HCT116 (cell line): ENCODE data around the gene SMIM32. TPM values are rescaled to one million over a fixed set of nuclear protein-coding genes. Genes with fewer than 3 reads are reported as not detected.

Experiments
- ATAC-seq: fragments of 200-7000 bp; cut with Tn5 transposase; 2 replicates; pipeline ENCODE4 v1.9.1; 2020; ENCODE audit warnings: mild to moderate bottlenecking, moderate library complexity
- BruUV-seq: library from RNA; stranded (reverse); fragments of 400-500 nt; replicated peaks from 2 replicates; lab custom pipeline; 2021; lab: Mats Ljungman, UMichigan
- CTCF ChIA-PET: fragments of 300-600 bp; sonication (Branson Sonifier 250); formaldehyde crosslinking; loops from one replicate; lab custom pipeline; 2021; ENCODE audit warnings: antibody characterized with exemption; lab: Charles Lee
- POLR2A ChIA-PET: fragments of 300-600, 350-600 bp; sonication (Branson Sonifier 250); formaldehyde crosslinking; loops from one replicate; lab custom pipeline; 2021; ENCODE audit warnings: antibody characterized with exemption; lab: Charles Lee
- RAD21 ChIA-PET, 2 experiments: fragments of 300-600 bp; sonication (Branson Sonifier 250); formaldehyde crosslinking; loops; one replicate each; lab custom pipeline; 2023; ENCODE audit warnings: low total read pairs in 2 of 2; ENCODE audit not compliant: uncharacterized antibody in 2 of 2, unreplicated experiment in 2 of 2, low non-redundant PET in 1 of 2; lab: Charles Lee
- DNase-seq: peaks from one replicate; pipeline ENCODE4 v3.0.0-alpha.2; 2010; ENCODE audit warnings: low read depth, low spot score
- H2AFZ ChIP-seq: fragments of 200-600 bp; shearing (Covaris generic), sonication (generic); 2 replicates; pipeline ENCODE4 v1.6.1; 2017; ENCODE audit warnings: low read depth, mixed run types, mixed read lengths, antibody characterized with exemption, low read length; ENCODE audit not compliant: poor library complexity, severe bottlenecking
- H3K27ac ChIP-seq: 2 replicates; pipeline ENCODE4 v1.5.1; 2012; ENCODE audit warnings: low read depth, low read length
- H3K27me3 ChIP-seq: fragments of 200-600 bp; sonication (generic); 2 replicates; pipeline ENCODE4 v1.6.1; 2016; ENCODE audit warnings: mixed run types, low read length, mixed read lengths; ENCODE audit not compliant: insufficient read depth
- H3K36me3 ChIP-seq, 2 experiments: fragments of 200-500 bp in 1 of 2; fragments of 200-600 bp in 1 of 2; sonication (Bioruptor generic) in 1 of 2; sonication (generic) in 1 of 2; 2 replicates each; pipeline versions ENCODE4 v1.5.1 to v1.6.1; 2014 to 2016; ENCODE audit warnings: low read length in 2 of 2, inconsistent platforms in 1 of 2, mixed read lengths in 1 of 2, mixed run types in 1 of 2; ENCODE audit not compliant: insufficient read depth in 2 of 2, control insufficient read depth in 1 of 2
- H3K4me1 ChIP-seq, 2 experiments: fragments of 200-600 bp in 1 of 2; sonication (generic) in 1 of 2; 2 replicates each; pipeline versions ENCODE4 v1.5.1 to v1.6.1; 2012 to 2017; ENCODE audit warnings: low read length in 2 of 2, inconsistent platforms in 1 of 2, mild to moderate bottlenecking in 1 of 2, mixed read lengths in 1 of 2, mixed run types in 1 of 2, moderate library complexity in 1 of 2; ENCODE audit not compliant: insufficient read depth in 2 of 2, control insufficient read depth in 1 of 2
- H3K4me2 ChIP-seq: fragments of 200-600 bp; sonication (generic); 2 replicates; pipeline ENCODE4 v1.6.1; 2017; ENCODE audit warnings: mixed run types, low read length, mixed read lengths
- H3K4me3 ChIP-seq, 2 experiments: fragments of 200-600 bp in 1 of 2; sonication (generic) in 1 of 2; replicated peaks in 1 of 2; 2 replicates each; pipeline ENCODE4 v1.5.1; 2011 to 2016; ENCODE audit warnings: low read length in 2 of 2, control low read depth in 1 of 2, low read depth in 1 of 2, mild to moderate bottlenecking in 1 of 2, mixed read lengths in 1 of 2, mixed run types in 1 of 2
- H3K79me2 ChIP-seq: fragments of 200-600 bp; sonication (generic); 2 replicates; pipeline ENCODE4 v1.6.1; 2017; ENCODE audit warnings: mild to moderate bottlenecking, mixed run types, low read length, moderate library complexity, mixed read lengths; ENCODE audit not compliant: insufficient read depth
- H3K9ac ChIP-seq: fragments of 200-600 bp; sonication (generic); 2 replicates; pipeline ENCODE4 v1.6.1; 2016; ENCODE audit warnings: low read length, mixed read lengths
- H3K9me2 ChIP-seq: fragments of 200-600 bp; sonication (generic), shearing (Covaris generic); 2 replicates; pipeline ENCODE4 v1.6.1; 2017; ENCODE audit warnings: mixed run types, mild to moderate bottlenecking, moderate library complexity; ENCODE audit not compliant: insufficient read depth
- H3K9me3 ChIP-seq, 2 experiments: fragments of 200-500 bp in 1 of 2; fragments of 200-600 bp in 1 of 2; sonication (Bioruptor generic) in 1 of 2; sonication (generic) in 1 of 2; 2 replicates each; pipeline ENCODE4 v1.6.1; 2014 to 2017; ENCODE audit warnings: low read length in 2 of 2, mixed read lengths in 2 of 2, inconsistent platforms in 1 of 2, low read depth in 1 of 2, mild to moderate bottlenecking in 1 of 2, mixed run types in 1 of 2, moderate library complexity in 1 of 2; ENCODE audit not compliant: control insufficient read depth in 1 of 2, insufficient read depth in 1 of 2
- H4K20me1 ChIP-seq: fragments of 200-600 bp; sonication (generic), shearing (Covaris generic); 2 replicates; pipeline ENCODE4 v1.6.1; 2017; ENCODE audit warnings: mixed run types, mild to moderate bottlenecking, moderate library complexity; ENCODE audit not compliant: insufficient read depth
- CBX3 ChIP-seq: IDR thresholded peaks from 2 replicates; pipeline ENCODE4 v1.6.1; 2012; ENCODE audit warnings: low read depth
- EGR1 ChIP-seq: IDR thresholded peaks from 2 replicates; pipeline ENCODE4 v1.6.1; 2012; ENCODE audit warnings: low read depth
- ELF1 ChIP-seq: IDR thresholded peaks from 2 replicates; pipeline ENCODE4 v1.6.1; 2012; ENCODE audit warnings: low read depth, borderline replicate concordance
- EZH2 ChIP-seq: fragments of 200-600 bp; sonication (generic); IDR thresholded peaks from 2 replicates; pipeline ENCODE4 v1.6.1; 2017; ENCODE audit warnings: antibody characterized with exemption, mixed run types
- FOSL1 ChIP-seq: IDR thresholded peaks from 2 replicates; pipeline ENCODE4 v1.6.1; 2012; ENCODE audit warnings: low read depth
- JUND ChIP-seq: IDR thresholded peaks from 2 replicates; pipeline ENCODE4 v1.6.1; 2012
- POLR2A ChIP-seq: IDR thresholded peaks from 2 replicates; pipeline ENCODE4 v1.7.0; 2011; ENCODE audit warnings: borderline replicate concordance; ENCODE audit not compliant: insufficient read depth, insufficient read length; ENCODE audit errors: extremely low read depth
- POLR2AphosphoS5 ChIP-seq: IDR thresholded peaks from 2 replicates; pipeline ENCODE4 v1.6.1; 2011; ENCODE audit warnings: mild to moderate bottlenecking, low read depth, low read length, moderate library complexity
- RAD21 ChIP-seq: IDR thresholded peaks from 2 replicates; pipeline ENCODE4 v1.6.1; 2012; ENCODE audit warnings: low read depth, mild to moderate bottlenecking
- SIN3A ChIP-seq: IDR thresholded peaks from 2 replicates; pipeline ENCODE4 v1.6.1; 2012; ENCODE audit warnings: low read depth
- SRF ChIP-seq: IDR thresholded peaks from 2 replicates; pipeline ENCODE4 v1.6.1; 2012; ENCODE audit warnings: low read depth
- TCF7L2 ChIP-seq: IDR thresholded peaks from 2 replicates; pipeline ENCODE4 v1.7.0; 2011; ENCODE audit warnings: borderline replicate concordance, inconsistent platforms; ENCODE audit not compliant: insufficient read depth, insufficient read length; ENCODE audit errors: extremely low read depth
- YY1 ChIP-seq: IDR thresholded peaks from 2 replicates; pipeline ENCODE4 v1.6.1; 2011; ENCODE audit warnings: low read length, low read depth, moderate library complexity, mild to moderate bottlenecking; ENCODE audit not compliant: insufficient replicate concordance; ENCODE audit errors: extremely low read depth
- intact Hi-C: fragments of 100-400 bp; cut with micrococcal nuclease; formaldehyde crosslinking; loops from 2 replicates; pipeline ENCODE4 v1.10.0; 2022
- total RNA-seq: library from RNA; stranded (reverse); gene quantifications from one replicate; pipeline ENCODE4 v1.2.1, GENCODE V29; 2021; ENCODE audit not compliant: unreplicated experiment
- TF ChIP-seq, protein P1 (sequence below), 3 experiments: fragments of 200-600 bp in 1 of 3; sonication (generic) in 1 of 3; IDR thresholded peaks in 2 of 3; conservative IDR thresholded peaks in 1 of 3; 2 replicates each; pipeline ENCODE4 v1.5.1; 2012 to 2017; ENCODE audit warnings: low read depth in 2 of 3, low read length in 2 of 3, antibody characterized with exemption in 1 of 3, borderline replicate concordance in 1 of 3, control low read depth in 1 of 3, mild to moderate bottlenecking in 1 of 3, mixed read lengths in 1 of 3, mixed run types in 1 of 3, moderate library complexity in 1 of 3; ENCODE audit not compliant: insufficient read depth in 1 of 3
- TF ChIP-seq, protein P2 (sequence below): IDR thresholded peaks from 2 replicates; pipeline ENCODE4 v1.6.1; 2012; ENCODE audit warnings: low read depth
- TF ChIP-seq, protein P3 (sequence below): IDR thresholded peaks from 2 replicates; pipeline ENCODE4 v1.6.1; 2012
- TF ChIP-seq, protein P4 (sequence below): IDR thresholded peaks from 2 replicates; pipeline ENCODE4 v1.6.1; 2011; ENCODE audit warnings: mild to moderate bottlenecking, low read length, moderate library complexity; ENCODE audit not compliant: insufficient replicate concordance; ENCODE audit errors: extremely low read depth
- TF ChIP-seq, protein P5 (sequence below): IDR thresholded peaks from 2 replicates; pipeline ENCODE4 v1.6.1; 2012

Gene SMIM32
- total RNA-seq, 1 experiment from 2014 or later, result not detected

DNA sequence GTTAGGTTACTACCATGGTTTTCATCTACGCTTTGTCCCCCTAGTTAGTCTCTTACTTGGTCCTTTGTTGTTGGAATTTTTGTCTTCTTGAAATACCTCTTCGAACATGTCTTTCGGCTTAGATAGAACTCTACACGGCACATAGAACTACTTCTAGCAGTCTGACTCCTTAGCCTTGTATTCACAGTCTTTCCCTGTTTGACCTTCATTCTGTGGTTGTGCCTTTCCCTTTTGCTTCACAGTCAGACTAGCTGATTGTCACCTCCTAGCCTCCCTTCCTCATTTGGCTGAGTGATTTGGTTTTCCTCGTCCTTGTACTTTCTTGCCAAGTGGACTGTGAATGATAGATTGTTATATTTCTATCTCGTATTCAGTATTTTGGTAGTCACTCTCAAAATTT is 49.6 kb downstream of the SMIM32 start:
- no peaks in the 10 kb centered on the region for H3K36me3 ChIP-seq
- ChIA-PET POLR2A (no interaction called here), RAD21 (no interaction called here), CTCF (no interaction called here)
- H2AFZ ChIP-seq, result no peak overlapping the region
- H3K4me2 ChIP-seq, result no peak overlapping the region
- no peak overlapping the region for H3K4me3 ChIP-seq
- H4K20me1 ChIP-seq, result peaks cover 37% of the 10 kb centered on the region
- intact Hi-C loops, result no loop called here
- H3K27ac ChIP-seq, result no peak overlapping the region
- DNase-seq (no peak), ATAC-seq (no peak)
- H3K9me3 ChIP-seq, result no peaks in the 10 kb centered on the region
- TF ChIP-seq SRF, result no peak
- TF ChIP-seq, protein P1, sequence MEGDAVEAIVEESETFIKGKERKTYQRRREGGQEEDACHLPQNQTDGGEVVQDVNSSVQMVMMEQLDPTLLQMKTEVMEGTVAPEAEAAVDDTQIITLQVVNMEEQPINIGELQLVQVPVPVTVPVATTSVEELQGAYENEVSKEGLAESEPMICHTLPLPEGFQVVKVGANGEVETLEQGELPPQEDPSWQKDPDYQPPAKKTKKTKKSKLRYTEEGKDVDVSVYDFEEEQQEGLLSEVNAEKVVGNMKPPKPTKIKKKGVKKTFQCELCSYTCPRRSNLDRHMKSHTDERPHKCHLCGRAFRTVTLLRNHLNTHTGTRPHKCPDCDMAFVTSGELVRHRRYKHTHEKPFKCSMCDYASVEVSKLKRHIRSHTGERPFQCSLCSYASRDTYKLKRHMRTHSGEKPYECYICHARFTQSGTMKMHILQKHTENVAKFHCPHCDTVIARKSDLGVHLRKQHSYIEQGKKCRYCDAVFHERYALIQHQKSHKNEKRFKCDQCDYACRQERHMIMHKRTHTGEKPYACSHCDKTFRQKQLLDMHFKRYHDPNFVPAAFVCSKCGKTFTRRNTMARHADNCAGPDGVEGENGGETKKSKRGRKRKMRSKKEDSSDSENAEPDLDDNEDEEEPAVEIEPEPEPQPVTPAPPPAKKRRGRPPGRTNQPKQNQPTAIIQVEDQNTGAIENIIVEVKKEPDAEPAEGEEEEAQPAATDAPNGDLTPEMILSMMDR (IDR thresholded peaks at IDR 0.05 in 2 of 3, conservative IDR thresholded peaks at IDR 0.05 in 1 of 3; ENCODE audit: borderline replicate concordance in 1 of 3, insufficient read depth in 1 of 3, low read depth in 2 of 3, low read length in 2 of 3), result no peak
- no peak for TF ChIP-seq CBX3
- TF ChIP-seq YY1, result no peak
- TF ChIP-seq SIN3A, result no peak
- TF ChIP-seq JUND, result no peak
- no peak for TF ChIP-seq FOSL1
- no peak for TF ChIP-seq RAD21
- no peak for TF ChIP-seq EZH2
- TF ChIP-seq POLR2A, result no peak
- no peak for TF ChIP-seq ELF1
- TF ChIP-seq TCF7L2, result no peak
- TF ChIP-seq, protein P2, sequence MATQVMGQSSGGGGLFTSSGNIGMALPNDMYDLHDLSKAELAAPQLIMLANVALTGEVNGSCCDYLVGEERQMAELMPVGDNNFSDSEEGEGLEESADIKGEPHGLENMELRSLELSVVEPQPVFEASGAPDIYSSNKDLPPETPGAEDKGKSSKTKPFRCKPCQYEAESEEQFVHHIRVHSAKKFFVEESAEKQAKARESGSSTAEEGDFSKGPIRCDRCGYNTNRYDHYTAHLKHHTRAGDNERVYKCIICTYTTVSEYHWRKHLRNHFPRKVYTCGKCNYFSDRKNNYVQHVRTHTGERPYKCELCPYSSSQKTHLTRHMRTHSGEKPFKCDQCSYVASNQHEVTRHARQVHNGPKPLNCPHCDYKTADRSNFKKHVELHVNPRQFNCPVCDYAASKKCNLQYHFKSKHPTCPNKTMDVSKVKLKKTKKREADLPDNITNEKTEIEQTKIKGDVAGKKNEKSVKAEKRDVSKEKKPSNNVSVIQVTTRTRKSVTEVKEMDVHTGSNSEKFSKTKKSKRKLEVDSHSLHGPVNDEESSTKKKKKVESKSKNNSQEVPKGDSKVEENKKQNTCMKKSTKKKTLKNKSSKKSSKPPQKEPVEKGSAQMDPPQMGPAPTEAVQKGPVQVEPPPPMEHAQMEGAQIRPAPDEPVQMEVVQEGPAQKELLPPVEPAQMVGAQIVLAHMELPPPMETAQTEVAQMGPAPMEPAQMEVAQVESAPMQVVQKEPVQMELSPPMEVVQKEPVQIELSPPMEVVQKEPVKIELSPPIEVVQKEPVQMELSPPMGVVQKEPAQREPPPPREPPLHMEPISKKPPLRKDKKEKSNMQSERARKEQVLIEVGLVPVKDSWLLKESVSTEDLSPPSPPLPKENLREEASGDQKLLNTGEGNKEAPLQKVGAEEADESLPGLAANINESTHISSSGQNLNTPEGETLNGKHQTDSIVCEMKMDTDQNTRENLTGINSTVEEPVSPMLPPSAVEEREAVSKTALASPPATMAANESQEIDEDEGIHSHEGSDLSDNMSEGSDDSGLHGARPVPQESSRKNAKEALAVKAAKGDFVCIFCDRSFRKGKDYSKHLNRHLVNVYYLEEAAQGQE, result no peak
- TF ChIP-seq, protein P3, sequence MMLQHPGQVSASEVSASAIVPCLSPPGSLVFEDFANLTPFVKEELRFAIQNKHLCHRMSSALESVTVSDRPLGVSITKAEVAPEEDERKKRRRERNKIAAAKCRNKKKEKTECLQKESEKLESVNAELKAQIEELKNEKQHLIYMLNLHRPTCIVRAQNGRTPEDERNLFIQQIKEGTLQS, result no peak
- no peak for TF ChIP-seq POLR2AphosphoS5
- no peak for TF ChIP-seq EGR1
- TF ChIP-seq, protein P4, sequence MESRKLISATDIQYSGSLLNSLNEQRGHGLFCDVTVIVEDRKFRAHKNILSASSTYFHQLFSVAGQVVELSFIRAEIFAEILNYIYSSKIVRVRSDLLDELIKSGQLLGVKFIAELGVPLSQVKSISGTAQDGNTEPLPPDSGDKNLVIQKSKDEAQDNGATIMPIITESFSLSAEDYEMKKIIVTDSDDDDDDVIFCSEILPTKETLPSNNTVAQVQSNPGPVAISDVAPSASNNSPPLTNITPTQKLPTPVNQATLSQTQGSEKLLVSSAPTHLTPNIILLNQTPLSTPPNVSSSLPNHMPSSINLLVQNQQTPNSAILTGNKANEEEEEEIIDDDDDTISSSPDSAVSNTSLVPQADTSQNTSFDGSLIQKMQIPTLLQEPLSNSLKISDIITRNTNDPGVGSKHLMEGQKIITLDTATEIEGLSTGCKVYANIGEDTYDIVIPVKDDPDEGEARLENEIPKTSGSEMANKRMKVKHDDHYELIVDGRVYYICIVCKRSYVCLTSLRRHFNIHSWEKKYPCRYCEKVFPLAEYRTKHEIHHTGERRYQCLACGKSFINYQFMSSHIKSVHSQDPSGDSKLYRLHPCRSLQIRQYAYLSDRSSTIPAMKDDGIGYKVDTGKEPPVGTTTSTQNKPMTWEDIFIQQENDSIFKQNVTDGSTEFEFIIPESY, result no peak
- TF ChIP-seq, protein P5, sequence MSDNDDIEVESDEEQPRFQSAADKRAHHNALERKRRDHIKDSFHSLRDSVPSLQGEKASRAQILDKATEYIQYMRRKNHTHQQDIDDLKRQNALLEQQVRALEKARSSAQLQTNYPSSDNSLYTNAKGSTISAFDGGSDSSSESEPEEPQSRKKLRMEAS, result no peak
- no peaks in the 10 kb centered on the region for H3K9me2 ChIP-seq
- H3K79me2 ChIP-seq, result peaks cover 100% of the 10 kb centered on the region
- no peak overlapping the region for H3K9ac ChIP-seq
- no peaks in the 10 kb centered on the region for H3K4me1 ChIP-seq
- no TSS peak for BruUV-seq
- H3K27me3 ChIP-seq, result no peaks in the 10 kb centered on the region
